Activated naive CD8-positive, alpha-beta T cell (primary cell): ENCODE measurements around the gene CCDC106.

Experiments
- H3K27ac Mint-ChIP-seq: one replicate; pipeline ENCODE4 v1.8.0; 2021; ENCODE audit warnings: mixed read lengths
- H3K27me3 Mint-ChIP-seq: one replicate; pipeline ENCODE4 v1.8.0; 2021; ENCODE audit warnings: mixed read lengths
- H3K36me3 Mint-ChIP-seq: one replicate; pipeline ENCODE4 v1.8.0; 2021; ENCODE audit warnings: mixed read lengths
- H3K4me1 Mint-ChIP-seq: one replicate; pipeline ENCODE4 v1.8.0; 2021; ENCODE audit warnings: low read depth, mixed read lengths
- H3K4me3 Mint-ChIP-seq: one replicate; pipeline ENCODE4 v1.8.0; 2021; ENCODE audit warnings: mild to moderate bottlenecking, mixed read lengths
- H3K9me3 Mint-ChIP-seq: one replicate; pipeline ENCODE4 v1.8.0; 2021; ENCODE audit warnings: low read depth, mixed read lengths

The CCDC106 gene

DNA sequence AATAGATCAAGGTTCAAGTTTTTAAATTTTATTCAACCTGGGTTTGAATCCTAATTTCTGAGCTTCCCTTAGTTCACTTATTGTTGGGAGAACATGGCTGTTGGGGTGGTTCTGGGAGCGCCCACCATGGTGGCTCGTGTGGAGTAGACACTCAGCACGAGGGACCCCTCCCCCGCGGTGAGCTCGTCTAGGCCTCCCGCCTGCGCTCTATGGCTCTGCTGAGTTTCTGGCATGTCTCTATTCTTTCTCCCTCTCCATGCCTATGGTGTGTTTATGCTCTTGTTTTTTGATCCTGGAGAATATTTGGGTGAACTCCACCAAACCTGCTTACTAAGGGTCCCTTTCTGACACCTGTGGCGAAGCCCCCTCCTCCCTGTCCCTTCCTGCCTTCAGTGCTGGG is 25.5 kb downstream of the CCDC106 start:
- Mint-ChIP-seq H3K27me3 (no peaks in the 10 kb centered on the region), H3K36me3 (no peaks in the 10 kb centered on the region), H3K4me3 (peak overlapping the region; percentile 21), H3K27ac (peak overlapping the region; percentile 55), H3K9me3 (no peaks in the 10 kb centered on the region), H3K4me1 (peaks cover 56% of the 10 kb centered on the region)

- H3K4me1 Mint-ChIP-seq: peaks cover 59% of the 10 kb centered on the region
- no peaks in the 10 kb centered on the region for H3K27me3 Mint-ChIP-seq
- no peaks in the 10 kb centered on the region for H3K36me3 Mint-ChIP-seq
- H3K4me3 Mint-ChIP-seq: peak overlapping the region; percentile 21
- peak overlapping the region; percentile 55 for H3K27ac Mint-ChIP-seq
- no peaks in the 10 kb centered on the region for H3K9me3 Mint-ChIP-seq
These were observed 25.9 kb downstream of the CCDC106 start for GRCh38 chr19:55673889-55674288.

GRCh38 chr19:55674459-55674840 is 26.4 kb downstream of the CCDC106 start:
- H3K4me3 Mint-ChIP-seq: peak overlapping the region; percentile 75
- peaks cover 61% of the 10 kb centered on the region for H3K4me1 Mint-ChIP-seq
- H3K27ac Mint-ChIP-seq: peak overlapping the region; percentile 73
- no peaks in the 10 kb centered on the region for H3K9me3 Mint-ChIP-seq
- no peaks in the 10 kb centered on the region for H3K27me3 Mint-ChIP-seq
- no peaks in the 10 kb centered on the region for H3K36me3 Mint-ChIP-seq

DNA sequence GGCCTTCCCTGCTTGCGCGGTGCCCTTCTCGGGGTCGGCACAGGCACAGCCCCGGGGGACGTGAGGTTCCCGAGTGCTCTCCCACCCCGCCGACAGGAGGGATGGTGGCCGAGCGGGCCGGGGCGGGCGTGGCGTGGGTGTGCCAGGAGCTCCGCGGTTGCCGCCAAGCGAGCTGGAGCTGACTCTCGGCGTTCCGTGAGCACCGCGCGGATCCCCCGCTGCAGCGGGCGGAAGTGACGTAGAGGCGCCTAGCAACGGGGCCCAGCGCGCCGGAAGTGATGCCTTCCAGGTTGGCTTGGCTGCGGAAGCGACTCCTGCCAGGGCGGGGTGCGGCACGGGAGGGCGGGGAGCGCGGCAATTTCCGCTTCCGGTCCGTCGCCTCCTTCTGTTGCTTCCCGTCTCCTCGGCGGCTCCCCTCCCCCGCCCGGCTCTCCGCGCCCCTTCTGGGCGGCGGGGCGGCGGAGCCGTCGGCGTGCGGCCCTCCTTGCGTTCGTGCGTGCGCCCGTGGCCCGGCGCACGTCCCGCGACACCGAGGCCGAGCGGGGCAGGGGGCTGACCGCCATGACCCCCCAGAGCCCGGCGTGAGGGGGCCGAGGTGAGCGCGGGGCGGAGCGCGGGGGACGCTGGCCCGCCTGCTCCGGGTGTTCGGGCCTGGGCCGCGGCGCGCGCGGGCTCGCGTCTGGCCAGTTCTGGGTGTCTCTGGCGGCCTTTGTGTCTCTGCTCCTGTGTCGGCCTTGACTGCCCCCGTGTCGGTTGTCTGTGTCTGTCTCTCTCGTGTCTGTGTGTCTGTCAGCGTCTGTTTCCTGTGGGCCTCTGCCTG is 27.0 kb downstream of the CCDC106 start, which contains the start of gene EPN1:
TSS of gene EPN1 (plus strand) at position 386 of the 820 bp plus-strand sequence. CDS start 3,402 bp downstream, outside the sequence.
- peaks cover 63% of the 10 kb centered on the region for H3K4me1 Mint-ChIP-seq
- peaks cover 2% of the 10 kb centered on the region for H3K36me3 Mint-ChIP-seq

DNA sequence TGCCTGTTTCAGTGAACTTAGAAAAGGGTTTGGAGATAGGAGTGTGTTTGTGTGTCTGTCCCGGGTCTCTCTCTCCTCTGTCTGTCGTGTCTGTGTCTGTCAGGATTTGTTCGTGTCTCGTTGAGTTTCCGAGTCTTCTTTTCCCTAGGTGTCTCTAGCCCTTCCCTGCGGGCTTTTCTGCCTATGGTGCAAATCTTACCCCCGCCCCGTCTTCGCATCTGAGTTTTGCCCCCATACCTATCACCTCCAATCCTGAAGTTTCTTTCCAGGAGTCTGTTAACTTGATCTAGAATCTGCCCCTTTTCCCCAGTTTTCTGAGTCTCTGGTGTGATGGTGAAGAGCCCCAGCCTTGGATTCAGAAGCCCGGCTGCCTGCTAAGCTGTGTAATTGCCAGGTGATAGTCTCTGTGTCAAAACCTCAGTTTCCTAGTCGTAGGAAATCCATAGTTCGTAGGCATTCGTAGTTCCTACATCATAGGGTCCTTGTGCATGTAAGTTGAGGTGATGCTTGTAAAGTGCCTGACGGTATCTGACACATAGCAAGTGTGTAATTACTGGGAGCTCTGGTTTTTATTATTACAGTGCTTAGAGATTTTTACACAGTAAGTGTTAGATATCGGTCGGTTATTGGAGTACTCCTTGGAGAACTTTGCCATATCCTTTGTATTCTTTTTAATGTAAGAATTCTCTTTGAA is 27.8 kb downstream of the CCDC106 start:
- Mint-ChIP-seq H3K27ac (peak overlapping the region; percentile 91), H3K4me1 (peaks cover 62% of the 10 kb centered on the region), H3K9me3 (no peaks in the 10 kb centered on the region), H3K4me3 (peak overlapping the region; percentile 97), H3K36me3 (peaks cover 2% of the 10 kb centered on the region), H3K27me3 (no peaks in the 10 kb centered on the region)

More for the DNA sequence above, 27.0 kb downstream of the CCDC106 start, which contains the start of gene EPN1:
- Mint-ChIP-seq H3K27me3 (no peaks in the 10 kb centered on the region), H3K4me3 (peak within 1 kb of the TSS; percentile 97), H3K27ac (peak within 1 kb of the TSS; percentile 91), H3K9me3 (no peaks in the 10 kb centered on the region)

GRCh38 chr19:55676383-55676782 is 28.4 kb downstream of the CCDC106 start:
- peak overlapping the region; percentile 0 for H3K27ac Mint-ChIP-seq
- H3K4me1 Mint-ChIP-seq: peaks cover 57% of the 10 kb centered on the region
- no peaks in the 10 kb centered on the region for H3K9me3 Mint-ChIP-seq
- no peaks in the 10 kb centered on the region for H3K27me3 Mint-ChIP-seq
- H3K36me3 Mint-ChIP-seq: peaks cover 2% of the 10 kb centered on the region
- peak overlapping the region; percentile 97 for H3K4me3 Mint-ChIP-seq

DNA sequence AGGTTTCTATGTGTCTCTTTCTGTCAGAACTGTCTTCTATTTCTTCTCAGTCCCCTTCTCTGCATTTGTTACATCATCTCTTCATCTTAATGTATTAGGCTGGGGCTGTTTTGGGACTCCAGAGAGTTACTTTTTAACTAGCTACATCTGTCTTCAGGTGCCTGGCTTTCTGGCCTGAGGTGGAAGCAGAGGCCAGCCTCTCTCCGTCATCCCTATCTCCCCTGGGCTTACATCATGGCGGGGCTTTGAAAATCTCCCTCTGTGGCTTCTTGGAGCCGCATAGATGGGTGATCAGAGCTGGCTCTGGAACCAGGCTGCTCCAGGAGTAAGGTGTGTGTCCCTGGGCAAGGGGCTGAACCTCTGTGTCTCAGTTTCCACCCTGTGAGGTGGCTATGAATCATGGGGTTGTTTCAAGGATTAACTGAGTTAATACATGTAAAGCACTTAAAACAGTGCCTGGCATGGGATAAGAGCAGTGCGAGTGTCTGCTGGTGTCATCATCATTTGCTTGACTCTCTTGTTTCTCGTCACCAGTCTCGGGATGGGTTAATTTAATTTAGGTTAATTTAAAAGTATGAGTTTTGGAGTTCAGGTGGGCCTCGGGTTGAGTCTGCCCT is 29.0 kb downstream of the CCDC106 start:
- Mint-ChIP-seq H3K36me3 (peaks cover 2% of the 10 kb centered on the region), H3K9me3 (no peaks in the 10 kb centered on the region), H3K4me3 (peak overlapping the region; percentile 97), H3K27me3 (no peaks in the 10 kb centered on the region), H3K27ac (peak overlapping the region; percentile 56), H3K4me1 (peaks cover 57% of the 10 kb centered on the region)

DNA sequence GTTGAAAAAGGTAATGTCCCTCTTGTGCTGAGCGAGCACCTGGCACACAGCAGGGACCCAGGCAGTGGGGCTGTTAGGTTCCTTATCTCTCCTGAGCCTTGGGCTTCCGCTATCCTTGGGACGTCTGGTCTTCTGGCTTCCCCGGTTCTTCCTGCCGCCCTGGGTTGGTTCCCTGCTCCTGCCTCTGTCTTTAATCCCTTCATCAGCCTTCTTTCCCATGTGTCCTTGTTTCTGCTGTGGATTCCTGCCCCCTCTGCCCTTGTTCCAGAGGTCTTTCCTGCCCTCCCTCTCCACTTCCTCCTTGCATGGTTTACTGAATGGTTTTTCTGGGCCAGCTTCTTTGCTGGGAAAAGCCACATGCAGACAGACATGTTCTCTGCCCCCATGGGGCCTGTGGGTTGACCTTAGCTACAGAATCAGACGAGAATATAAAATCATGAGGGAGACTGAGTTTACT is 29.6 kb downstream of the CCDC106 start:
- H3K36me3 Mint-ChIP-seq: peaks cover 2% of the 10 kb centered on the region
- no peaks in the 10 kb centered on the region for H3K27me3 Mint-ChIP-seq
- H3K9me3 Mint-ChIP-seq: no peaks in the 10 kb centered on the region
- H3K4me3 Mint-ChIP-seq: peak overlapping the region; percentile 97
- peak overlapping the region; percentile 30 for H3K27ac Mint-ChIP-seq
- H3K4me1 Mint-ChIP-seq: peaks cover 54% of the 10 kb centered on the region

DNA sequence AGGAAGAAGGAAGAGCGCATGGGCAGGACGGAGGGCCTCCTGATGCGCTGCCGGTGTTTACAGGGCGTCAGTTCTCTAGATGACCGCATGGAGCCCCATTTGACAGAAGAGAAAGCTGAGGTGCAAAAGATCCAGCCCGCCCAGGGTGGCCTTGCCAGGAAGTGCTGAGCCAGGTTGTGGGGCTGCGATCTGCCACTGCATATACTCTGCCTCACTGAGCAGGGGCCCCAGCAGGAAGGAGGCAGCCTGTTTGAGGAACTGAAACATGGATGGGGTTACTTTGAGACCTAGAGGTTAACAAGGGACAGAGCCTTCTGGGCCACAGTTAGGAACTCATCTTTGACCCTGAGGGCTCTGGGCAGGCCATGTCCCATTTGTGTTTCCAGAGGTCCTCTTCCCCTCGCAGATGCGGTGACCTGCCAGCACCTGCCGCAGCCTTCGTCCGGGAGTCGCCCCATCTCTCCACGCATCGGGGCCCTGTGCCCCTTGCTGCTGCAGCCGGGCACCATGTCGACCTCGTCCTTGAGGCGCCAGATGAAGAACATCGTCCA is 30.2 kb downstream of the CCDC106 start:
- Mint-ChIP-seq H3K4me3 (peak overlapping the region; percentile 97), H3K9me3 (no peaks in the 10 kb centered on the region), H3K27ac (peak overlapping the region; percentile 30), H3K36me3 (peaks cover 2% of the 10 kb centered on the region), H3K27me3 (no peaks in the 10 kb centered on the region), H3K4me1 (peaks cover 53% of the 10 kb centered on the region)

GRCh38 chr19:55679343-55680257 is 31.6 kb downstream of the CCDC106 start:
- Mint-ChIP-seq H3K36me3 (peaks cover 2% of the 10 kb centered on the region), H3K27ac (peak overlapping the region; percentile 61), H3K4me1 (peaks cover 46% of the 10 kb centered on the region), H3K4me3 (no peak overlapping the region), H3K9me3 (no peaks in the 10 kb centered on the region), H3K27me3 (no peaks in the 10 kb centered on the region)

GRCh38 chr19:55680339-55681130 is 32.5 kb downstream of the CCDC106 start:
- H3K27me3 Mint-ChIP-seq: no peaks in the 10 kb centered on the region
- H3K4me3 Mint-ChIP-seq: peak overlapping the region; percentile 5
- peaks cover 44% of the 10 kb centered on the region for H3K4me1 Mint-ChIP-seq
- H3K36me3 Mint-ChIP-seq: peaks cover 2% of the 10 kb centered on the region
- H3K9me3 Mint-ChIP-seq: no peaks in the 10 kb centered on the region
- H3K27ac Mint-ChIP-seq: no peak overlapping the region

DNA sequence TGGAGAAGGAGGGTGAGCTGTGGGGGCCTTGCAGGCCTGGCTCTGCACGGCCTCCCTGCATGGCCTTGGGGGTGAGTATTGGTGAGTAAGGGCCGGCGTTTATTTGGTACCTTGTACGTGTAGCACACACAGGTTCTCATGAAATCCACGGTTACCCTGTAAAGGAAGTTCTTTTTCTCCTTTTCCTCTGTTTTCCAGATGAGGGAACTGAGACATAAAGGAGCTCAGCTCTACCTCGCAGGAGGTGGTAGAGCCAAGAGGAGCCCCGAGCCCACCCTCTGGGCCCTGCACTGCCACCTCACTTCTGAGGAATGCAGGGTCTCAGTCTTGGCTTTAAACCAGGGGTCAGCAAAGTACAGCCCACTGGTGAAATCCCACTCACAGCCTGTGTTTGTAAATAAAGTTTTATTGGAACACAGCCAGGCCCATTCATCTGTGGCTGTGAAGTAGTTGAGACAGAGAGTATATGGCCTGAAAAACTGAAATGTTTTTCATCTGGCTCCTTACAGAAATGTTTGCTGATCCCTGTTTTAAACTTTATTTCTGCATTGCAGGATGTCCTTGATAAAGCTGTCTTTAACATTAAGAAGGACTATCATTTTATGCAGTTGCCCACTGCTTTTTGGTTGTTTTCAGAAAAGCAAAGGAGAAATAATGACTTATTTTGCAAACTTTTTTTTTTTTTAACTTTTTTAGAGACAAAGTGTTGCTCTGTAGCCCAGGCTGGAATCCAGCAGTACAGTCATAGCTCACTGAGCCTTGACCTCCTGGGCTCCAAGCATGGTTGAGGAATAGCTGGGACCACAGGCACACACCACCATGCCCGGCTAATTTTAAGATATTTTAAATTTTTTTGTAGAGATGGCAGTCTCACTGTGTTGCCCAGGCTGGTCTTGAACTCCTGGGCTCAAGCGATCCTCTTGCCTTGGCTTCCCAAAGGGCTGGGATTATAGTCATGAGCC is 33.4 kb downstream of the CCDC106 start:
- H3K36me3 Mint-ChIP-seq: peaks cover 2% of the 10 kb centered on the region
- peaks cover 39% of the 10 kb centered on the region for H3K4me1 Mint-ChIP-seq
- H3K27me3 Mint-ChIP-seq: no peaks in the 10 kb centered on the region
- no peak overlapping the region for H3K27ac Mint-ChIP-seq
- H3K4me3 Mint-ChIP-seq: no peak overlapping the region
- no peaks in the 10 kb centered on the region for H3K9me3 Mint-ChIP-seq
